Measurements from ENCODE around the gene CLK3.

The CLK3 gene

DNA sequence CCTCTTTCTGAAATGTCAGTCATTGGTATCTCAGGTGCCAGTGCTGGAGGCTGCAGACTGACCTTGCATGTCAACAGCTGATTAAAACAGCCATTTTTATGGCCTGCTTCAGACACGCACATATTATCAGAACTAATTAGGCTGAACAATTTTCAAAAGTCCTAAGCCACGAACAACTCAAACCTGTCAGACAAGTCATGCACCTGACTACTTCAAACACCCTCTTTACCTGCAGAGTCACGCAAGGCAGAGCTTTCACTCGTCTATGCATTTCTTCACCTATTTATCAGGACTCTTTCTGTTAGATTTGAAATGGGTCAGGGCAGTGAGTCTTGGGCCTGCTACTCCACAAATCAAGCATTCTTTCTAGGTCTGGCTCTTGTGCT lies 26.7 kb downstream of the CLK3 start:
- no peak overlapping the region for H3K4me3 ChIP-seq (ENCODE audit: low read length)
- H3K36me3 ChIP-seq (replicated peaks; ENCODE audit: insufficient read depth, low read length) = peaks cover 5% of the 10 kb centered on the region; the same call in 1 of the 2 replicates
- no peaks in the 10 kb centered on the region for H3K9me2 ChIP-seq (replicated peaks; ENCODE audit: insufficient read depth, low read length)
- H3K4me2 ChIP-seq (ENCODE audit: low read depth, low read length) = no peak overlapping the region
- no peaks in the 10 kb centered on the region for H3K27me3 ChIP-seq (replicated peaks; ENCODE audit: insufficient read depth, low read length)
- peaks cover under 1% of the 10 kb centered on the region; the same call in 1 of the 2 replicates for H3K79me2 ChIP-seq (ENCODE audit: low read length)
- H3K9ac ChIP-seq (ENCODE audit: low read length) = no peak overlapping the region
- no peak overlapping the region for H2AFZ ChIP-seq (ENCODE audit: low read length)
- no peaks in the 10 kb centered on the region for H3F3A ChIP-seq (ENCODE audit: insufficient read depth, low read length)
- H3K4me1 ChIP-seq (ENCODE audit: low read length) = no peaks in the 10 kb centered on the region
- H3K27ac ChIP-seq (ENCODE audit: low read length) = no peak overlapping the region
- DNase-seq = no peak
- no peaks in the 10 kb centered on the region for H3K9me3 ChIP-seq (replicated peaks; ENCODE audit: insufficient read depth, low read length)
- TF ChIP-seq, protein P1, sequence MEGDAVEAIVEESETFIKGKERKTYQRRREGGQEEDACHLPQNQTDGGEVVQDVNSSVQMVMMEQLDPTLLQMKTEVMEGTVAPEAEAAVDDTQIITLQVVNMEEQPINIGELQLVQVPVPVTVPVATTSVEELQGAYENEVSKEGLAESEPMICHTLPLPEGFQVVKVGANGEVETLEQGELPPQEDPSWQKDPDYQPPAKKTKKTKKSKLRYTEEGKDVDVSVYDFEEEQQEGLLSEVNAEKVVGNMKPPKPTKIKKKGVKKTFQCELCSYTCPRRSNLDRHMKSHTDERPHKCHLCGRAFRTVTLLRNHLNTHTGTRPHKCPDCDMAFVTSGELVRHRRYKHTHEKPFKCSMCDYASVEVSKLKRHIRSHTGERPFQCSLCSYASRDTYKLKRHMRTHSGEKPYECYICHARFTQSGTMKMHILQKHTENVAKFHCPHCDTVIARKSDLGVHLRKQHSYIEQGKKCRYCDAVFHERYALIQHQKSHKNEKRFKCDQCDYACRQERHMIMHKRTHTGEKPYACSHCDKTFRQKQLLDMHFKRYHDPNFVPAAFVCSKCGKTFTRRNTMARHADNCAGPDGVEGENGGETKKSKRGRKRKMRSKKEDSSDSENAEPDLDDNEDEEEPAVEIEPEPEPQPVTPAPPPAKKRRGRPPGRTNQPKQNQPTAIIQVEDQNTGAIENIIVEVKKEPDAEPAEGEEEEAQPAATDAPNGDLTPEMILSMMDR (IDR thresholded peaks at IDR 0.05; ENCODE audit: low read length) = no peak
- no peak for TF ChIP-seq EZH2phosphoT487 (IDR thresholded peaks at IDR 0.05; ENCODE audit: low read length)
- TF ChIP-seq EZH2 (optimal IDR thresholded peaks at IDR 0.05; ENCODE audit: low read depth, low read length) = no peak
- H4K20me1 ChIP-seq (ENCODE audit: insufficient read depth, low read length) = no peaks in the 10 kb centered on the region

GRCh38 chr15:74642734-74643664 lies 27.4 kb downstream of the CLK3 start:
- Histone ChIP-seq H3K4me2 (ENCODE audit: low read depth, low read length) (no peak overlapping the region), H2AFZ (ENCODE audit: low read length) (no peak overlapping the region), H3K27me3 (replicated peaks; ENCODE audit: insufficient read depth, low read length) (no peaks in the 10 kb centered on the region), H3K4me1 (ENCODE audit: low read length) (no peaks in the 10 kb centered on the region), H3K9me3 (replicated peaks; ENCODE audit: insufficient read depth, low read length) (no peaks in the 10 kb centered on the region), H3K27ac (ENCODE audit: low read length) (no peak overlapping the region), H3K9ac (ENCODE audit: low read length) (no peak overlapping the region), H3K9me2 (replicated peaks; ENCODE audit: insufficient read depth, low read length) (no peaks in the 10 kb centered on the region), H4K20me1 (ENCODE audit: insufficient read depth, low read length) (no peaks in the 10 kb centered on the region), H3F3A (ENCODE audit: insufficient read depth, low read length) (no peaks in the 10 kb centered on the region), H3K4me3 (ENCODE audit: low read length) (no peak overlapping the region), H3K79me2 (ENCODE audit: low read length) (peaks cover 3% of the 10 kb centered on the region; the same call in 1 of the 2 replicates), H3K36me3 (replicated peaks; ENCODE audit: insufficient read depth, low read length) (peaks cover 5% of the 10 kb centered on the region; the same call in 1 of the 2 replicates)
- no peak for TF ChIP-seq EZH2phosphoT487 (IDR thresholded peaks at IDR 0.05; ENCODE audit: low read length)
- TF ChIP-seq, protein P1 (IDR thresholded peaks at IDR 0.05; ENCODE audit: low read length) = no peak
- TF ChIP-seq EZH2 (optimal IDR thresholded peaks at IDR 0.05; ENCODE audit: low read depth, low read length) = no peak
- no peak for DNase-seq

- H4K20me1 ChIP-seq (ENCODE audit: insufficient read depth, low read length) = no peaks in the 10 kb centered on the region
Observed at GRCh38 chr15:74643665-74644204, 28.1 kb downstream of the CLK3 start.

More at GRCh38 chr15:74643665-74644204, 28.1 kb downstream of the CLK3 start:
- Histone ChIP-seq H3K79me2 (ENCODE audit: low read length) (peaks cover 3% of the 10 kb centered on the region; the same call in 1 of the 2 replicates), H3K27ac (ENCODE audit: low read length) (no peak overlapping the region), H3K27me3 (replicated peaks; ENCODE audit: insufficient read depth, low read length) (no peaks in the 10 kb centered on the region), H3F3A (ENCODE audit: insufficient read depth, low read length) (no peaks in the 10 kb centered on the region), H3K4me2 (ENCODE audit: low read depth, low read length) (no peak overlapping the region), H3K9me3 (replicated peaks; ENCODE audit: insufficient read depth, low read length) (no peaks in the 10 kb centered on the region), H3K36me3 (replicated peaks; ENCODE audit: insufficient read depth, low read length) (peaks cover 5% of the 10 kb centered on the region; the same call in 1 of the 2 replicates), H3K9ac (ENCODE audit: low read length) (no peak overlapping the region), H3K4me3 (ENCODE audit: low read length) (no peak overlapping the region), H3K9me2 (replicated peaks; ENCODE audit: insufficient read depth, low read length) (no peaks in the 10 kb centered on the region), H2AFZ (ENCODE audit: low read length) (no peak overlapping the region), H3K4me1 (ENCODE audit: low read length) (no peaks in the 10 kb centered on the region)
- DNase-seq = no peak
- TF ChIP-seq EZH2phosphoT487 (IDR thresholded peaks at IDR 0.05; ENCODE audit: low read length) (no peak), EZH2 (optimal IDR thresholded peaks at IDR 0.05; ENCODE audit: low read depth, low read length) (no peak)
- TF ChIP-seq, protein P1 (IDR thresholded peaks at IDR 0.05; ENCODE audit: low read length) = no peak
